ENCODE results near the gene ZCCHC4.

ZCCHC4 gene

DNA sequence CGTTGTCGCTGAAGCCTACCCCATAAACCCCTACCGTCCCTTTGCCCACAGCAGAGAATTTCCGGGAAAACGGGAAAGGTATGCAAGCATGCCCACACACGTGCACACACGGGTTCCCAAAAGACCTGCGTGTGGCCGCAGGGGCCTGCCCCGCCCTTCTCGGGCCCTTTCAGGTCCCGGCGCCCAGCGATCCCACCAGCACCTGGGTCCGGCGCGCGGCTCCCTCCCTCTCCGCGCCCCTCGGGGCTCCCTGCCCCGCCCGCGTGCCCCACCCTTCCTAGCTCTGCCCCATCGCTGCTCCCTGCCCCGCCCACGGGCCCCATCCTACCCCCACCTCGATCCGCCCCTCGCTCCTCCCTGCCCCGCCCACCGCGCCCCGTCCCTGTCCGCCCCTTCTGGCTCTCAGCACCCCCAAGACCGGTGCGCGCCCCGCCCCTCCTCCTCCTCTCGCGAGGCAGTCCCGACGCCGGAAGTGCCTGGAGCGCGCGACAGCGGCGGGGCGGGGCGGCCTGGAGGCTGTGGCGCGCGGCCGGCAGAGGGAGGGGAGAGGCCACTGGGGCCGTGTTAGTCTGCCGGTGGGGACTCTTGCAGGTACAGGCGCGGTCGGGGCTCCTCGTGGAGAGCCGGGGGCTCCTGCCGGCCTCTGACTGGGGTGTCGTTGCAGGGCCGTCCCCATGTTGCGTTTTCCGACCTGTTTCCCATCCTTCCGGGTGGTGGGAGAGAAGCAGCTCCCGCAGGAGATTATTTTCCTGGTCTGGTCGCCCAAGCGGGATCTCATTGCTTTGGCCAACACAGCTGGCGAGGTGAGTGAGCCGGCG, 64.4 kb downstream of the ZCCHC4 start, which contains the start of gene ANAPC4:
TSS of gene ANAPC4 (plus strand) at position 510 of the 818 bp plus-strand sequence. CDS start at position 675, 165 bp downstream.
- in situ Hi-C loops (cut with MboI; ENCODE audit: low sequenced_read_pairs) = no loop called here

DNA sequence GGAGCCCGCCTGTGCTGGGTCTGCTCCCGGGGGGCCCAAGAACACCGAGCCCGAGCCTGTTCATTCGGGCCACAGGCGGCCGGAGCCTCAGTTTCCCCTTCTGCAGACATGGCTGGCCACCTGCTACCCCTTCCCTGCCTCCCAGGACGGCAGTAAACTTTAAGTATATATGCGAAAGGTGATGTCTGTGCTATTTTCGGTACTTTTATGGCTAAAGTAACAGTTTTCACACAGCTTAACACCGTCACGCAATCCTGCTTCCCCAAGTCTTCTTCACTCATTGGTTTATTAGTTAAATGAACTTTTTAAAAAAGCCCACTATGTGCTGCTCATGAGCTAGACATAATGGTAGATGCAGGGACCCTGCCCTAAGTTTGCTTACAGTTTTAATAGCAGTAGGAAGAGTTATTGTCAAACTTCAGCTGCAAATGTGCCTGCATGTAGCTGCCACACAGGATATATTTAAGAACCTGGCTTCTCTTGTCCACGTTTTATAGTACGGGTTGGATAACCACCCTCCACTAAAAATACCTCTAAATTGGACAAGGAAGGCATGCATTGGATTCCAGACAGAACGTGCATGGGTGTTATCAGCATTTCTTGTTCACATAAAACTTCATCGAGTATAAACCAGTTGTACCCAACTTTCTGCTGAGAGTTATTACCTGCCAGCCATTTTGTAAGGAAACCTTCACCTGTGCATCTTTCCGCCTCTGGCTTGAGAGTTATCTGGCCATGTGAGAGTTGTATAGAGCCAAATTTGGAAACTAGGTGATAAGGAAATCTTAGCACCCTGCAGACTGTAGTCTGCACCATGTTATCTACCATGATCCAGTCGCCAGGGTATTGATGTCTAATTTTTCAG, 65.2 kb downstream of the ZCCHC4 start:
- in situ Hi-C loops (cut with MboI; ENCODE audit: low sequenced_read_pairs) = no loop called here

DNA sequence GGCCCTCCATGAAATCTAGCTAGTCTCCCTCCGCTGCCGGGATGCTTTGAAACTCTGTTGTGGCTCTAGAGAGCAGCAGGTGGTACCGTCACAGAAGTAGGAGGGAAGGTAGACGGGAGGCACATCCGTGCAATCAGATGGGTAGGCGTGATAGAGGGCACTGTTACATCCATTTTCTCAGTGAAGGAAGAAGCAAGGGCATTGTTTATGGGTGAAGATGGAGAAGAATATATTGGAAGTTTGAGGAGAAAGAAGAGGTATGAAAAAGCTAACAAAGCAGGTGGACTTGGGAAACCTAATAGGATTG, 65.8 kb downstream of the ZCCHC4 start:
- in situ Hi-C loops (cut with MboI; ENCODE audit: low sequenced_read_pairs) = no loop called here

DNA sequence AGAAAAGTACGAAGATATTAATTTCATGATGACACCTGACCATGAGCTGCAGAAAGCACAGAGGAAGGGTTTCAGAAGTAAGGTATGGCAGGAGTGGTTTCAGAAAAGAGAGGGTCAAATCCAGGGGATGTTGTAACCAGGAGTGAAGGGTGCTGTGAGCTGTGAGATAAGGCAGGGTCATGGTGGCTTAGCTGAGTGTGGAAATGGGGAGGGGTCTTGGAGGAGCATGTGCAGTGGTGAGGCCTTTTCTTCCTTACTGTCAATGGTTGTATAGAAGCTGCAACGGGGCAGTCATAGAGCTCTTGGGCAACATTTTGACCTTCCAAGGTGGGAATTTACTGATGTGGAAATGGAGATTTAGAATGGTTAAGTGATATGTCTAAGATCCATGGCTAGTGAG, 67.0 kb downstream of the ZCCHC4 start:
- in situ Hi-C loops (cut with MboI; ENCODE audit: low sequenced_read_pairs) = no loop called here

DNA sequence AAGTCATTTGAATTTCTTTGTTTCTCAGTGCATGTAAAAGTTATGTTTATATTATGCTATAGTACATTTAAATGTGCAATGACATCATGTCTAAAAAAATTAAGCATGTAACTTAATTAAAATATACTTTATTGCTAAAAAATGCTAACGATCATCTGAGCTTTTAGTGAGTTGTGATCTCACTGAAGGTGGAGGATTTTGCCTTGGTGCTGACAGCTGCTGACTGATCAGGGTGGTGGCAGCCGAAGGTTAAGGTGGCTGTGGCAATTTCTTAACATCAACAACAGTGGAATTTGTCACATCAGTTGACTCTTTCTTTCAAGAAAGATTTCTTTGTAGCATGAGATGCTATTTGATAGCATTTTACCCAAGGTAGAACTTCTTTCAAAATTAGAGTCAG, 71.1 kb downstream of the ZCCHC4 start:
- in situ Hi-C loops (cut with MboI; ENCODE audit: low sequenced_read_pairs) = no loop called here

DNA sequence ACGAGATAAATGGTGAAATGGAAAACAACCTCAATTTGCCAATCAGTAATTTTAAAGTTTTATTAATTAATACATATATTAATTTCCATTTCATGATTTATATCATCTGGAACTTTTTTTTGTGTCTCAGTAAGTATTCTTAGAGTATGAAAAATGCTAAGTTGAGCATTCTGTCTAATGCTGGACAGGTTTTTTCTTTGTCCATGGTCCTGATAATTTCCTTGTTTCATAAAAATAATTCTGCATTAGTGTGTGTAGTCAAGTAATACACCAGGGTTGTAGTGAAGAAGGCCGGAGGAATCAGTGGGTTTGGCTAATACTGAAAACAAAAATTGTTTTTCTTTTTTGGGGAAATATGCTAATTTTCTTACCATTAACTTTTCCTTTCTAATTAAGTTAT, 74.4 kb downstream of the ZCCHC4 start:
- in situ Hi-C loops (cut with MboI; ENCODE audit: low sequenced_read_pairs) = no loop called here

GRCh38 chr4:25397305-25397704, 84.7 kb downstream of the ZCCHC4 start:
- in situ Hi-C loops (cut with MboI; ENCODE audit: low sequenced_read_pairs) = no loop called here

DNA sequence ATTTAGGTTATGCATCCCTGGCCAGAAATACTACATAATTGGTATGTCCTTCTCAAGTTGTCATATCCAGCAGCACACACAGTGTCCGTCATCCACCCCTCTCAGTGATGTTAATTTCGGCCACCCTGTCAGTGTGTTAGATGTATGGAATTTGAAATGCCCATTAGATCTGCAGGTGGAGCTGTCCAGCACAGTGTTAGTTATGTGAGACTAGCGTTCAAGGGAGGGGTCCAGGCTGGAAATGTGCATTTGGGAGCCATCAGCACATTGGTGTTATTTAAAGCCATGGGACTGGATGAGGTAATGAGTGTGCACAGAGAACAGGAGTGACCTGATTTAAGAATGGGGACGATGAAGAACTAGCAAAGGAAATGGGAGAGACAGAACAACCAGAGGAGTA, 86.9 kb downstream of the ZCCHC4 start:
- in situ Hi-C loops (cut with MboI; ENCODE audit: low sequenced_read_pairs) = no loop called here

- in situ Hi-C loops (cut with MboI; ENCODE audit: low sequenced_read_pairs) = no loop called here
Measured at GRCh38 chr4:25401066-25401465, 88.5 kb downstream of the ZCCHC4 start.

GRCh38 chr4:25402521-25402920, 89.9 kb downstream of the ZCCHC4 start:
- in situ Hi-C loops (cut with MboI; ENCODE audit: low sequenced_read_pairs) = no loop called here

- in situ Hi-C loops (cut with MboI; ENCODE audit: low sequenced_read_pairs) = no loop called here
Measured at GRCh38 chr4:25403699-25404098, 91.1 kb downstream of the ZCCHC4 start.

GRCh38 chr4:25405453-25405852, 92.9 kb downstream of the ZCCHC4 start:
- in situ Hi-C loops (cut with MboI; ENCODE audit: low sequenced_read_pairs) = no loop called here

DNA sequence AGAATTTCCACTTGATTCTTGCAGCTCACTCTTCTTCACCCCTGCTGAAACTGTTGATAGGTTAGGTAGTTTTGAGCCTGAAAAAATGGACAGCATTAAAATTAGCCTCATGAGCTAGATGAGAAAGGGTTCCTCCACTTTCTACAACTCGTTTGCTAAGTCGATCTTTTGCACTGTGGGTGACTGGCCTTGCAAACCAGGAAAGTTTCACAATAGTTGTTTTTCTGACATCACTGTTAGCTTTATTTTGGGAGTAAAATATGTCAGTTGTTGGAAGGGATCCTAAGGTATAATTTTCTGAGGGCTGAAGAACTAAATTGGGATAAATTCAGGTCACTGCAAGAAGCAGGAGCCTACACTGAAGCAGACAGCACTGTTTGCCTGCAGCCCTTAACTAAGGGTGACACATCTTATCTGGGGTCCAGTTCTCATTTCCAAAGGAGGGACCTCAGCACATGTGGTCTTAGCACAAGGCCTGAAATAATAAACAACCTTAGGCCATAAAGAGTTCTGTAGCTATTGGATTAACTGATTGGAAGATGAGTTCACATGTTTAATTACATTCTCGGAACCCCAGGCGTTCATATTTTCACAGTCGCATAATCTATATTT, 93.6 kb downstream of the ZCCHC4 start:
- in situ Hi-C loops (cut with MboI; ENCODE audit: low sequenced_read_pairs) = no loop called here

DNA sequence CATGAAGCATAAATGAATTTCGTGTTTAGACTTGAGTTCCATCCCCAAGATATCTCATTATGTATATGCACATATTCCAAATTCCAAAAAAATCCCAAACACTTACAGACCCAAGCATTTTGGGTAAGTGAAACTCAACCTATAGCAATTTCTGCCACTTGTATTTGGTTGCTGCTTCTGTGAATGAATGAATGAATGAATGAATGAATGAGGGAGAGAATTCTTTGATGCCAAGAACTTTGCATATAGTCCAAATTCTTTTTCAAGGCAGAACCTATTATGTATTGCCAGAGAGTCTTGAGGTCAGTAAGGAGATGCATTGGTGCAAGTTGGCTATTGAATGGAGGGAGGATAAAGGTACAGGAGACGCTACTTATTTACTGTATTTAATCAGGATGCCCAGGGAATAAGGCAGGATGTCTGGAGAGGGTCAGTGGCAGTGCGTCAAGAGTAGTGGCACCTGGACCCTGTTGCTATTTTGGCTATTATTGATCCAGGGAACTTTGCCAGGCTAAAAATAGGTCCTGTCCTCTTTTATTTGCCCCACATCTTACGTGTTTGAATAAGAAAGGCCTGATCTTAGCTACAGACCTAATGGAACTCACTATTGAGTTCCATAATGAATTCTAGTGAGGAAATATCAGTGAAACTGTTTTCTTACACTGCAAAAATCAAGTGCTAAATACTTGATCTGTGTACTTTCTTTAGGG, 98.4 kb downstream of the ZCCHC4 start:
- in situ Hi-C loops (cut with MboI; ENCODE audit: low sequenced_read_pairs) = no loop called here

GRCh38 chr4:25413261-25413660, 100.7 kb downstream of the ZCCHC4 start:
- in situ Hi-C loops (cut with MboI; ENCODE audit: low sequenced_read_pairs) = no loop called here

DNA sequence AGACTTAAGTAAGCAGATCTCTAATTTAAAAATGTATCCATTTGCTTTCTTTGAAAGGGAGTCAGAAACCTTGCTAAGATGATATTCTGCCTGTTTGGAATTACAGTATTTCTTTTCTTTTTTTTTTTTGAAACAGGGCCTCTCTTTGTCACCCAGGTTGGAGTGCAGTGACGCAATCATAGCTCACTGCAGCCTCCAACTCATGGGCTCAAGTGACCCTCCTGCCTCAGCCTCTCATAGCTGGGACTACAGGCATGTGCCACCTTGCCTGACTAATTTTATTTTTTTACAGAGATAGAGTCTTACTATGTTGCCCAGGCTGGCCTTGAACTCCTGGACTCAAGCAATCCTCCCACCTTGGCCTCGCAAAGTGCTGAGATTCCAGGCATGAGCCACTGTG, 104.4 kb downstream of the ZCCHC4 start:
- in situ Hi-C loops (cut with MboI; ENCODE audit: low sequenced_read_pairs) = no loop called here
